HL-60 (cell line): ENCODE results near the gene AANAT.

Experiments
- CTCF ChIP-seq: IDR thresholded peaks from one replicate; pipeline ENCODE4 v1.5.1; 2011; ENCODE audit warnings: low read length, control low read depth, inconsistent platforms; ENCODE audit not compliant: insufficient read depth
- GABPA ChIP-seq: IDR thresholded peaks from 2 replicates; pipeline ENCODE4 v1.6.1; 2012; ENCODE audit warnings: low read depth
- POLR2AphosphoS5 ChIP-seq: IDR thresholded peaks from 2 replicates; pipeline ENCODE4 v1.6.1; 2012; ENCODE audit warnings: low read depth
- REST ChIP-seq: IDR thresholded peaks from 2 replicates; pipeline ENCODE4 v1.6.1; 2012; ENCODE audit warnings: low read depth; ENCODE audit not compliant: insufficient replicate concordance
- SPI1 ChIP-seq: IDR thresholded peaks from 2 replicates; pipeline ENCODE4 v1.6.1; 2012; ENCODE audit warnings: low read depth, mild to moderate bottlenecking, borderline replicate concordance

GRCh38 chr17:76432712-76433336, 34.6 kb upstream of the AANAT start:
- TF ChIP-seq CTCF (peak; percentile 27), POLR2AphosphoS5 (no peak), REST (no peak), GABPA (no peak), SPI1 (no peak)
